ENCODE data around the gene WDR18.

The WDR18 gene, protein sequence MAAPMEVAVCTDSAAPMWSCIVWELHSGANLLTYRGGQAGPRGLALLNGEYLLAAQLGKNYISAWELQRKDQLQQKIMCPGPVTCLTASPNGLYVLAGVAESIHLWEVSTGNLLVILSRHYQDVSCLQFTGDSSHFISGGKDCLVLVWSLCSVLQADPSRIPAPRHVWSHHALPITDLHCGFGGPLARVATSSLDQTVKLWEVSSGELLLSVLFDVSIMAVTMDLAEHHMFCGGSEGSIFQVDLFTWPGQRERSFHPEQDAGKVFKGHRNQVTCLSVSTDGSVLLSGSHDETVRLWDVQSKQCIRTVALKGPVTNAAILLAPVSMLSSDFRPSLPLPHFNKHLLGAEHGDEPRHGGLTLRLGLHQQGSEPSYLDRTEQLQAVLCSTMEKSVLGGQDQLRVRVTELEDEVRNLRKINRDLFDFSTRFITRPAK

DNA sequence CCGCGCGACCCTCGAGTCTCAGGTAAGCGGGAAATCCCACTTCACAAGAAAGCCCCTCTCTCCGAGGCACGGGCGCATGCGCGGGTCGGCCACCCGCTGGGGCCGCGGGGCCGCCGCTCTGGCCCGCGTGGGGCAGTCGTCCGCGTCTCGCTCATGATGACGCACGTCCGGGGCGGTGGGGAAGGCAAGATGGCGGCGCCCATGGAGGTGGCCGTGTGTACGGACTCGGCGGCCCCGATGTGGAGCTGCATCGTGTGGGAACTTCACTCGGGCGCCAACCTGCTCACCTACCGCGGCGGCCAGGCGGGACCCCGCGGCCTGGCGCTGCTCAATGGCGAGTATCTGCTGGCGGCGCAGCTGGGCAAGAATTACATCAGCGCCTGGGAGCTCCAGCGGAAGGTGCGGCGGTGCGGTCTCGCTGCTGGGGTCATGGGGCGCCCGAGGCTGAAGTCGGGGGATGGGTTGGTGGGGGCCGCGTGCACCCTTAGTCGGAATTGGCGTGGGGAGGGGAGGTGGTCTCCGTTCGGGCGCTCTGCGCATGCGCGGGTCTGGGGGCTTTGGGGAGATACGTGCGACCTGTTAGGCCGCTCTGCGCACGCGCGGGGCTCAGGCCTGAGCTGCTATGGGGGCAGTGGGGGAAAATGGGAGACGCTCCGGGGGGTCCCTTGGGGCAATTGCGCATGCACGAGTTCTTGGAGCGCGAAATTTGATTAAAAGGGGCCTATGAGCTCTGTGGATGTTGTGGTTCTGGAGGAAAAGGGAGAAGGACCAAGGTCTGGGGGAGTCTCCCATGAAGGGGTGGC is at the start of gene WDR18:
WDR18 (plus strand) TSS at position 181 of the 803 bp plus-strand sequence; CDS start at position 190, 9 bp downstream.
- peak; percentile 52 to 85 (median 71) for DNase-seq

- DNase-seq: no peak
These were observed 49.2 kb upstream of the WDR18 start for GRCh38 chr19:934865-935479.

DNA sequence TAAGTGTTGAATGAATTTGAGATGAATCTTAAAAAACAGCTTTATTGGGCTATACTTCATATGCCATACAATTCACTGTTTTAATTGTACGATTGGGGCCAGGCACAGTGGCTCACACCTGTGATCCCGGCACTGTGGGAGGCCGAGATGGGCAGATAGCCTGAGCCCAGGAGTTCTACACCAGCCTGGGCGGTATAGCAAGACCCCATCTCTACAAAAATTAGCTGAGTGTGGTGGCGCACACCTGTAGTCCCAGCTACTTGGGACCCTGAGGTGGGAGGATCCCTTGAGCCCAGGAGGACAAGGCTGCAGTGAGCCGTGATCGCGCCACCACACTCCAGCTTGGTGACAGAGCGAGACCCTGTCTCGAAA is 48.0 kb upstream of the WDR18 start:
- no peak for DNase-seq

DNA sequence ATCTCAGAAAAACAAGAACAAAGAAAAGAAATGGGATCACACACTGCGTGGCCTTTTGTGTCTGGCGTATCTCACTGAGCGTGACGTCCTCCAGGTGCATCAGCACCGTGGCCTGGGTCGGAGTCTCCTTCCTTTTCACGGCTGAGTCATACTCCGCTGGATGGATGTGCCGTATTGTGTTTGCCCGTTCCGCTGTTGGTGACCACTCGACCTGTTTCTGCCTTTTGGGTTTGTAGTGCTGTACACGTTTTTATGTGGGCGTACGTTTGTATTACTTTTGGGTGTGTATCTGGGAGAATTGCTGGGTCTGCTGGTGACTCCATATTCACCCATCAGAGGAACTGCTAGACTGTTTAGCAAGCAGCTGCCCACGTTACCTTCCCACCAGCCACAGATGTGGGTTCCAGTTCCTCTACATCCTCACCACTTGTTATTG is 46.9 kb upstream of the WDR18 start:
- peak in 5 of 6 experiments; percentile 30 to 72 (median 46) for DNase-seq

DNA sequence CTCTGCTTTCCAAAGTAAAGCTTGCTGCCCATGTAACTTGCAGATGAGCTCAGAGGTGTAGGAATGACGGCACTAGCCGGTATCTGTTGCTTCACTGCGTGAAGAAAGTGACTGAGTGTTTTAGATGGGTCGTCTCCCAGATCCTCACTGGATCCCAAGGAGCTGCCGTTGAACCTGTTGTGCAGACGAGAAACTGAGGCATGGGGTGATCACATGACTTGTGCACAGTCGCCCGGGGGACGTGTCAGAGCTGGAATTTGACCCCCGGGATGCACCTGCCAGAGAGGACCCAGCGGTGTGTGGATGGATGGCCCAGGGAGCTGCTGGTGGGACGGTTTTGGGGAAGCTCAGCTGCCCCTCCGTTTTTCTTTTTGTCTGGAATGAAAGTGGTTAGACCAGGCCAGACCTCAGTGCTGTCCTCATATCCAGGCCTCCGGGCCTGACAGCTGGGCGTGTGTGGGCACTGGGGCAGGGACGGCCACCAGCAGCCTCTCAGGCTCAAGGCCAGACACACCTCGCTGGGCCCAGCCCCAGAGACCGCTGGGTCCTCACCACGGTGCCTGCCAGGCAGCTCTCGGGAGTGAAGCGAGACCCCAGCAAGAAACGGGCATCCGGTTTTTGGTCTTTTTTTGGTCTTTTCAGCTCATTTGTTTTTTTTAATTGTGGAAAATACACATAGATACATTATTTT is 45.8 kb upstream of the WDR18 start:
- no peak for DNase-seq

DNA sequence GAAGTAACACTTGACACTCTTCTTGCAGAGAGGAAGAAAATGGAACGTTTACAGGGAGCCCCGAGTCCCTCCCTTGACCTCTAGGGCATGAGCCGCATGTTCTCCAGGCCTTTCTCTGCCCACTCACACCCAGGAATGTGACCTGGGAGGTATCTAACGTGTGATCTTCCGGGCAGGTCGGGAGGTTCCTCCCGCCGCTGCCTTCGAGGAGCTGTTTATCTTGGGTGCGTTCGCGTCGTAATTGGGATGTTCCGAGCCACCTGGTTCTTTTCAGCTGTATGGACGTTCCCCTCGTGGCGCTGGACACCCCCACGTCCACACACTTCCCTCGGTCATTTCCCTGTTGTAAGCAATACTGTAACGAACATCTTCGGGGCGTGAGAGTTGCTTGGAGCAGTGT is 44.7 kb upstream of the WDR18 start:
- no peak for DNase-seq

DNA sequence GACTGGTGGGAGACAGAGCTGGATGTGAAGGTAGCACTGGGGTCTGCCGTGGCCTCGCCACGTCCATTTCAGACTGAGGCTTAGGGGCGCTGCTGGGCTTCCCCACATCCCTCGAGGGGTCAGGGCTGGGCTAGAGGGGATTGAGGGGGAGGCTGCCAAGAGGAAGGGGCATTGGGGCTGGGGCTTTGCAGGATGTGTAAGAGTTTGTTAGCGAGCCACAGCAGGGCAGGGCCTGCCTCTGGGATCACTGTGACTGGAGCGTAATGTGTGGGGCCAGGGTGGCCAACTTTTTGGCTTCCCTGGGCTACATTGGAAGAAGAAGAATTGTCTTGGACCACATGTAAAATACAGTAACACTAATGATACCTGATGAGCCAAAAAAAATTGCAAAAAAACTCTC is 44.2 kb upstream of the WDR18 start:
- no peak for DNase-seq

- peak; percentile 34 to 66 (median 60) for DNase-seq
These were observed 43.4 kb upstream of the WDR18 start for GRCh38 chr19:940591-941291.

- DNase-seq: no peak
These were observed 42.6 kb upstream of the WDR18 start for GRCh38 chr19:941292-942132.

DNA sequence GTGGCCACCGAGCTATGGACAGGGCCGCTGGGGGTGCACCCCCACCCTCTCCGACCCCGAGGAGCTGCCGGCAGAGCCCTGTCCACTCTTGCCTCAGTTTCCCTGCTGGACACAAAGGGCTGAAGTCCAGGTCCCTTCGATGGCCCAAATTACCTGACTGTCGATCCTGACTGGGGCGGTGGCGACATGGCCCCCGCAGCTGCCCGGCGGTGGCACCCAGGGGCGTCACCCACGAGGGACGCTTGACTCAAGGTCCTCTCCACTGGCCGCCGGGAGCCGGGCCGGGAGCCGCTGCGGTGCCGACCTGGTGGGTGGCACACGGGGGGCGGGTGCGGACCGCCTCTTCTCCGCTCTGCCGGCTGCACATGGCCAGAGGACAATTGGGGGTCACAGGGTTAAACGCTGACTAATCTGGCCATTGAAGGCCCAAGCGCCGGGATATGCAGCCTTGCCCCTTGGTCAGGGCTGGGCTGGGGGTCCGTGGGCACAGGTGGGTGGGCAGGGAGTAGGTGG is 42.0 kb upstream of the WDR18 start:
- no peak for DNase-seq

DNA sequence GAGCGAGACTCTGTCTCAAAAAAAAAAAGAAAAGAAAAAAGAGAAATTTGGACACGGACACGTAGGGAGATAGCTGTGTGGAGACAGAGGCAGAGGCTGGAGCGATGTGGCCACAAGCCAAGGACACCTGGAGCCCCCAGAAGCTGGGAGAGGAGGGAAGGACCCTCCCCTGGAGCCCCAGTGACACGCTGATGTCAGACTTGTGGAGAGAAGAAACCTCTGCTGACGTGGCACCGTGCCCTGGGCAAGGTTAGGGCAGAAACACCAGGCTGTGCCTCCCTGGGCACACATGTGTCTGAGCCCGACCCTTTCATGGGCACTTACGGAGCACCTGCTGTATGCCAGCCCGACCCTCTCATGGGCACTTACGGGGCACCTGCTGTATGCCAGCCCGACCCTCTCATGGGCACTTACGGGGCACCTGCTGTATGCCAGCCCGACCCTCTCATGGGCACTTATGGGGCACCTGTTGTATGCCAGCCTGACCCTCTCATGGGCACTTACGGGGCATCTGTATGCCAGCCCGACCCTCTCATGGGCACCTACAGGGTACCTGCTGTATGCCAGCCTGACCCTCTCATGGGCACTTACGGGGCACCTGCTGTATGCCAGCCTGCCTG is 40.5 kb upstream of the WDR18 start:
- no peak for DNase-seq

GRCh38 chr19:944171-944567 is 40.0 kb upstream of the WDR18 start:
- no peak for DNase-seq

- DNase-seq: no peak
These were observed 39.4 kb upstream of the WDR18 start for GRCh38 chr19:944663-945241.

GRCh38 chr19:945401-946252 is 38.5 kb upstream of the WDR18 start:
- no peak for DNase-seq

- no peak for DNase-seq
These were observed 36.9 kb upstream of the WDR18 start for GRCh38 chr19:947090-947706.

DNA sequence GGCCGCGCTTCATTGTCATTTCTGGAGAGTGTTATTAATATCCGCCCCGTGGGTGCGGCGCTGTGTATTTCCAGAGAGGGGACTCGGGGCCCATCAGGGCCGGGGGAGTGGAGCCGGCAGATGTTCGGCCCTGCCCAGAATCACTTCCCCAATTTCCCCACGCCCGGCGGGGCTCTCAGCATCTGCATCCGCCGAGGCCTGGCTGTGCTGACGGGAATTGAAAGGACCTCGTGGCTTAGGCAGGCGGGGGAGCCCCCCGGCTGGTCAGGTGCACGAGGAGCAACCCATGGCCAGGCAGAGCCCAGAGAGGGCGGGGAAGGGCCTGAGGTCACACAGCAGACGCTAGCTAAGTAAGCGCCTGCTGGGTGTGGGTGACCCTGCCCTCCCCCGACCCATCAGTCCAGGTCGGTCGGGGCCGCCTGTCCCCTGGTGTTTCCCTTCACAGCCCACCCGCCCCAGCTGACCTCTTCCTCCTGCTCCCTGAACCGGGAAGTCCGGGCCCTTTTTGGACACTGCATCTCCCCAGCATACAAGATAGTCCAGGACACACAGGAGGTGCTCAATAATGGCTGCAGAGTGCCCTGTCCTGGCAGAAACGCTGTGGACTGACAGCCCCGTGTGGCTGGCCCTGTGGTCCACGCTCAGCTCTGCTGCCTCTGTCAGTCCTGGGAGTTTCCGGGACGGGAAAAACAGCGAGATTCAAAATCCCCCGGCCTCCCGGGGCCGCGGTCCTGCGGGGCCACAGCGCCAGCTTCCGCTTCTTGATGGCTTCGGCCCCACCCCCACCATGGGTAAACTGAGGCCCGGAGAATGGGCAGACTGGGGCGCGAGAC is 36.2 kb upstream of the WDR18 start:
- no peak for DNase-seq

- no peak for DNase-seq
These were observed 35.2 kb upstream of the WDR18 start for GRCh38 chr19:948842-949496.
